C1 segment of cervical spinal cord (tissue), 14 donors: ENCODE results near the gene C2CD2.

ENCODE experiments used
- DNase-seq, 14 donors: peaks; one replicate each; lab custom pipeline; 2025; lab: John Stamatoyannopoulos, UW

The C2CD2 gene

GRCh38 chr21:41868062-41868710 is 85.6 kb downstream of the C2CD2 start:
- DNase-seq = no peak

DNA sequence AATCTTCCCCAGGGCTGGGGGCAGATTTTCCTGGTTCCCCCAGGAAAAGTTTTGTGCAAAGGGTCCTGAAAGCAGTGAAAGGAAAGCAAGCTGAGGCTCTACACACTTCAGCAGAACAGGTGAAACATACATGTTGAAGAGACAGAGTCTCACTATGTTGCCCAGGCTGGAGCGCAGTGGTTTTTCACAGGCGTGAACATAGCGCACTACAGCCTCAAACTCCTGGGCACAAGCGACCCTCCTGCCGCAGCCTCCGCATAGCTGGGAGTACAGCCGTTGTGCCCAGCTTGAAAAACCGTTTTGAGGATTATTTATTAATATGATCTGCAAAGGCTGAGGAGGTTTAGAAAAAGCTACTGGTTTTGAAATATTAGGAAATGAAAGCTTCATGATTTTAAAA is 86.5 kb downstream of the C2CD2 start:
- no peak for DNase-seq

- DNase-seq = no peak
These were observed 87.5 kb downstream of the C2CD2 start for GRCh38 chr21:41866274-41866809.

GRCh38 chr21:41865002-41865777 is 88.6 kb downstream of the C2CD2 start:
- DNase-seq = no peak

- no peak for DNase-seq
These were observed 89.4 kb downstream of the C2CD2 start for GRCh38 chr21:41864311-41865001.

GRCh38 chr21:41863439-41863740 is 90.4 kb downstream of the C2CD2 start:
- no peak for DNase-seq

DNA sequence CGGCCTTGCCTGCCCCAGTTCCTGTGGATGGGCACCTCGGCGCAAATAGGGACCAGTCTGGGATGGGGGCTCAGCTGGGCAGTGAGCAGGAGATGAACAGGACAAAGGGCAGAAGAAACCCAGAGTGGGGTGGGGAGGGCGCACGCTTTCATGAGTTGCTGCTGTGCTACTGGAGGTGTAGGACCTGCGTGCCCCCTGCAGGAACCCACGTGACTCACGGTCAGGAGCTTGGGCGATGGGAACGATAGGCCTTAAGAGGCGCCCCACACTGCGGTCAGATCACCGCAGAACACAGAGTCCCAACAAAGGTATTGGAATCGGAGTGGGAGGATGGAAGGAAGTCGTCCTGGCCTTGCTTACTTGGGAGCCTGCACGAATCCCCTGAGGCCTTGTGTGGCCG is 91.8 kb downstream of the C2CD2 start:
- DNase-seq = no peak

DNA sequence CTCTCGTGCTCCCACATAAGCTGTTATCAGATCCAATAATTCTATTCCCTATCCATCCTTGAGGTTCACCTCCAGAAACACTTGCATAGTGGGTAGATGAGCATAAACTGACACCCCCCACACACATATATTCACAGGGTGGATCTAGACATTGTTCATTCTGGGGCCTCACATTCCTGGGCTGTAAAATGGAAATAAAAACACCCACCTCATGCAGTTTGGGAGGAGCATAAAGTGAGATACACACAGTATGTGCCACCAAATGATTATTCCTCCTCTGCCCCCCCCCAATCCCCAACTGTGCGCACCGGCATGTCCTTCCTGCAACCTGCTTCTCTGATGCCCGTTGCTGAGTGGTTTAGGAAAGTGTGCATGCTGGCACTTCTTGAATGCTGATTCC is 92.6 kb downstream of the C2CD2 start:
- DNase-seq = no peak

DNA sequence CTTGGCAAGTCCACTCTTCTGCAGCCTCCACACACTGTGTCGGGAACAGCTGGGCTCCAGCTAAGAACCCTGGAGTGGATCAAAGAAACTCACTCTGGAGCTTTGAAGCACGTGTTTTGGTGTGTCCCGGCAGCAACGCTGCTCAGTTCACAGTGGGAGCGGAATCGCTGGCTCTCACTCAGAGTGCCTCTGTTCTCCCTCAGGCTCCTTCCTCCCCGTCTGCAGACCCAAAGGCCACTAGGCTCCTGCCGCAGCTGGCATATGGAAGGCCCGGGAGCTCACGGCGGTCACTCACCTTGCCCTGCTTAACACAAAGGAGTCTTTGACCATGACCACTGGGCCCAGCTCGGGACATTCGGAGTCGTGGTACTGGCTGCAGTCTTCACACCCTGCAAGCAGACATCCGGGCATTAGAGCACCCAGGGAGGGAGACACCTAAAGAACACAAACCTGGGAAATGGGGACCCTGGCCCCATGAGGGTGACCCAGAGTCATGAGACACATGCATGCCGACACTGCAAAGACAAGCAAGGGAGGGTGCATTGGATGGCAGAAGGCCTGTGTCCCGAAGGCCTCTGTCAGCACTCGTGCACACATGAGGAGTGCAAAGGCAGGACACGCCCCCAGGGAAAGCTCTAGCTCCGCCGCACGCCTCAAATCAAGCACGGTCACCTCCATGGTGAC is 94.4 kb downstream of the C2CD2 start:
- no peak for DNase-seq

DNA sequence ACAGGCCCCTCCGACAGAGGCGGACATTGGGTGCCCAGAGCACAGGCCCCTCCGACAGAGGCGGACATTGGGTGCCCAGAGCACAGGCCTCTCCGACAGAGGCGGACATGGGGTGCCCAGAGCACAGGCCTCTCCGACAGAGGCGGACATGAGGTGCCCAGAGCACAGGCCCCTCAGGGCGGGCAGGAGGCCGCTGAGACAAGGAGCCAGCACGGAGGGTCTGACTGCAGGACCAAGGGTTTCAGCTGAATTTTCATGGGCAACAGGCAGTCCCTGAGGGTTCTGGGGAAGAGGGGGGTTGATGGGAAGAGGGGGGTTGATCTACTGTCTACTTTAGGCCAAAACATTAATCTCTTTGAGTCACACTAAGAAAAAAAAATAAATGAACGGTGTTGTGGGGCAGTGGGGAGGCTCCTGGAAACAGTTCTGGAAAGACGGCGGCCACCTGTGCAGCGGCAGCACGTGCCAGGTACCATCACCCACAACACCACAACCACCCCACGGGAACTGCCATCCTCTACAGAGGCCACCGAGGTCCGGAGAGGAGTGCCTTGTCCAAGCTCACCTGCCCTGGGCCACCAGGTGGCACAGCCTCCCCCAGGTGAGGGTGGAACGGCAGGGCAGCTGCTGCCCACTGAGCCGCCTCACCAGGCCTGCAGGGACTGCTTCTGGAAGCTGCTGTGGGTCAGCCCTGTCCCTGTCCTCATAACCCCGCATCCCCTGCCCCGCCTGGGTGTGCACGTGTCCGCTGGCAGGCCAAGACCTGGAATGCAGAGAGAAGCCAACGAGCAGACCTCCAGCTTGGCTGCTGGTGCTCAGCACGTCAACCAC is 95.1 kb downstream of the C2CD2 start:
- no peak for DNase-seq

GRCh38 chr21:41857771-41858300 is 96.0 kb downstream of the C2CD2 start:
- DNase-seq = no peak

- DNase-seq = no peak
These were observed 97.2 kb downstream of the C2CD2 start for GRCh38 chr21:41856572-41856971.

- DNase-seq = no peak
These were observed 99.3 kb downstream of the C2CD2 start for GRCh38 chr21:41854426-41854995.

GRCh38 chr21:41852929-41853320 is 100.9 kb downstream of the C2CD2 start:
- no peak for DNase-seq

GRCh38 chr21:41852151-41852928 is 101.5 kb downstream of the C2CD2 start:
- DNase-seq = no peak

- DNase-seq = no peak
These were observed 102.6 kb downstream of the C2CD2 start for GRCh38 chr21:41851090-41851790.

- DNase-seq = no peak
These were observed 103.7 kb downstream of the C2CD2 start for GRCh38 chr21:41850085-41850484.

GRCh38 chr21:41848958-41849580 is 104.7 kb downstream of the C2CD2 start:
- no peak for DNase-seq

- DNase-seq = no peak
These were observed 105.3 kb downstream of the C2CD2 start for GRCh38 chr21:41848533-41848932.
